LNCaP clone FGC (cell line): ENCODE measurements around the gene SCGB3A1.
A peak's percentile ranks its signal among the peaks of the same experiment; 100 is the strongest.

ENCODE experiments used
- DNase-seq: peaks from one replicate; pipeline ENCODE4 v3.0.0-alpha.2; 2011; ENCODE audit warnings: low read depth
- H3K4me3 ChIP-seq: 2 replicates; pipeline ENCODE4 v1.5.1; 2011; ENCODE audit warnings: mild to moderate bottlenecking, low read depth, low read length, control low read depth
- TF ChIP-seq, protein P1 (sequence below): IDR thresholded peaks from 2 replicates; pipeline ENCODE4 v1.5.1; 2012; ENCODE audit warnings: mild to moderate bottlenecking; ENCODE audit not compliant: control insufficient read depth, insufficient read depth; ENCODE audit errors: extremely low read depth

Gene SCGB3A1

DNA sequence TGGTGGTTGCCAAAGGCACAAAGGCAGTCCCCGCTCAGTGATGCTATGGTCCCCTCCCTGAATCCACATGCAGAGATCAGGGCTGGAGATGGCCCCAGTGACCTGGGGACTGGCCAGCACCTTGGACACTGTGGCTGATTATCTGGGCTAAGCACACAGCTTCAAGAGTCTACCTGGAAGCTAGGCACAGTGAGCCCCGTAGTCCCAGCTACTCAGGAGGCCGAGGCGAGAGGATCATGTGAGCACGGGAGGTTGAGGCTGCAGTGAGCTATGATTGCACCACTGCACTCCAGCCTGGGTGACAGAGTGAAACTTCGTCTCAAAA lies 8.3 kb upstream of the SCGB3A1 start:
- H3K4me3 ChIP-seq = no peak overlapping the region
- no peak for DNase-seq
- TF ChIP-seq, protein P1, sequence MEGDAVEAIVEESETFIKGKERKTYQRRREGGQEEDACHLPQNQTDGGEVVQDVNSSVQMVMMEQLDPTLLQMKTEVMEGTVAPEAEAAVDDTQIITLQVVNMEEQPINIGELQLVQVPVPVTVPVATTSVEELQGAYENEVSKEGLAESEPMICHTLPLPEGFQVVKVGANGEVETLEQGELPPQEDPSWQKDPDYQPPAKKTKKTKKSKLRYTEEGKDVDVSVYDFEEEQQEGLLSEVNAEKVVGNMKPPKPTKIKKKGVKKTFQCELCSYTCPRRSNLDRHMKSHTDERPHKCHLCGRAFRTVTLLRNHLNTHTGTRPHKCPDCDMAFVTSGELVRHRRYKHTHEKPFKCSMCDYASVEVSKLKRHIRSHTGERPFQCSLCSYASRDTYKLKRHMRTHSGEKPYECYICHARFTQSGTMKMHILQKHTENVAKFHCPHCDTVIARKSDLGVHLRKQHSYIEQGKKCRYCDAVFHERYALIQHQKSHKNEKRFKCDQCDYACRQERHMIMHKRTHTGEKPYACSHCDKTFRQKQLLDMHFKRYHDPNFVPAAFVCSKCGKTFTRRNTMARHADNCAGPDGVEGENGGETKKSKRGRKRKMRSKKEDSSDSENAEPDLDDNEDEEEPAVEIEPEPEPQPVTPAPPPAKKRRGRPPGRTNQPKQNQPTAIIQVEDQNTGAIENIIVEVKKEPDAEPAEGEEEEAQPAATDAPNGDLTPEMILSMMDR = no peak

DNA sequence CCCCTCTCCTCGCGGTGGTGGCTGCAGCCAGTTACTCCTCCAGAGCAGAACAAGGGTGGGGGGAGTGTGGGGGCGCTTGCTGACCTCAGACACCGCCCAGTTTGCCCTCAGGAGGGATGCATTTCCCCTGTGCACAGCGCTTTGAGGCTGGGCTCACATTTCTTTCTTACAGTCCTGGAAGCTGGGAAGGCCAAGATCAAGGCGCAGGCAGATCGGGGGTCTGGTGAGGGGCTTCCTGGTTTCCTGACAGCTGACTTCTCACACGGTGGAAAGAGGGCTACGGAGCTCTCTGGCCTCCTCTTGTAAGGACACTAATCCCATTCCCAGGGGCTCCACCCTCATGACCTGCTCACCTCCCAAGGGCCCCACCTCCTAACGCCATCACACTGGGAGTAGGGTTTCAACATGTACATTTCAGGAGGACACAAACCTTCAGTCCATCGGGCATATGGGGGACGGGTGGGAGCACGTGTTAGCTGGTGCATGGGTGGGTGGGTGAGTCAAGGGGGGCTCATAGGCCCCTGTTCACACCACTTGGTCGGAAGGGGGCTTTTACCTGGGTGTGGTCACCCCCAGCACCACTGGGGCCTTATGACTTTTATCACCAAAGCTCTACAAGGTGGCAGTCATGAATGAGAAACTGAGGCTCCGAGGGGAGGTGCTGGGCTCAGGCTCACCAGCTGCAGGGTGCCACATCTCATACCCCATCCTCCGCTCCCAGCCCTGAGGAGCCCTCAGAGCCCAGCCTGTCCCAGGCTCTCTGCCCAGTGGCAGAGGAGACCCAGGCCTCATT lies 7.7 kb upstream of the SCGB3A1 start:
- no peak for DNase-seq
- TF ChIP-seq, protein P1 = no peak
- no peak overlapping the region for H3K4me3 ChIP-seq

DNA sequence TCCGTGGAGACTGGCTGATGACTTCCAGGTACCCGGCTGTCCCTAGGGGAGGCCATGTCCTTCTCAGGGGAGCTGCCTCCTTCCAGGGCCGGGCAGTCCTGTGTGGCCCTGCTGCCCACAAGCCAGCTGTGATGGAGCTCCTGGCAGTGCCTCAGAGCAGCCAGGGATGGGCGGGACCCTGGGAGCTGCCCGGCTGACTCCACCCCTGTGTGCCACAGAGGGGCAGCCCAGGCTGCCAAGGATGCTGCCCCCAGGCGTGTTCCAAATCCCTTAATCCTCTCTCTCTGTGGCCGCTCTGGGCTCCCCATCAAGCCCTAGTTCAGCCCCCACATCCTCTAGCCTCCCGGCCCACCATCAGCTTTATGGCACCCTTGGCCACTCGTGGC lies 7.0 kb upstream of the SCGB3A1 start:
- no peak for DNase-seq
- no peak overlapping the region for H3K4me3 ChIP-seq
- TF ChIP-seq, protein P1 = no peak

DNA sequence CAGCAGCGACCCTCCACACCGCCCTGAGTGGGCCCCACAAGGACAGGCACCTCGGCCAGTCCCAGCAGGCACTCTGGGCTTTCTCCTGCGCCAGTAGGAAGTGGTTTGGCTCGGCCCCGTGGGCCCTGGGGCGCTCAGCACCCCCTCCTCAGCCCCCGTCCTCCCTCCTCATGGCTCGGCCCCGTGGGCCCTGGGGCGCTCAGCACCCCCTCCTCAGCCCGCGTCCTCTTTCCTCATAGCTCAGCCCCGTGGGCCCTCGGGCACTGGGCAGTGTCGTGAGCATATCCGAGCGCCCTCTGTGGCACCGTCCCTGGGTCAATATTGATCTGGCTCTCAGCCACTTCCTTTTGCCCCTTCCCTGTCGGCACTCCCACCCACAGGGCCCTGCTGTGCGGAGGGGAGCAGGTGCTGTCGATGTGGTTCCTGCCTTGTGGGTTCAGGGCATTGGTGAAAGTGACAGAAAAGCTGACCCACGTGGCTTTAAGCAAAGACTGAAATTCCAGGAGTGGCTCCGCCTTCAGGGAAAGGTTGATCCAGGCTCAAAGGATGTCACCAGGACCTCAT lies 5.5 kb upstream of the SCGB3A1 start:
- TF ChIP-seq, protein P1 = peak; percentile 12; the same call in 1 of the 2 replicates
- peak; percentile 22 for DNase-seq
- no peak overlapping the region for H3K4me3 ChIP-seq

DNA sequence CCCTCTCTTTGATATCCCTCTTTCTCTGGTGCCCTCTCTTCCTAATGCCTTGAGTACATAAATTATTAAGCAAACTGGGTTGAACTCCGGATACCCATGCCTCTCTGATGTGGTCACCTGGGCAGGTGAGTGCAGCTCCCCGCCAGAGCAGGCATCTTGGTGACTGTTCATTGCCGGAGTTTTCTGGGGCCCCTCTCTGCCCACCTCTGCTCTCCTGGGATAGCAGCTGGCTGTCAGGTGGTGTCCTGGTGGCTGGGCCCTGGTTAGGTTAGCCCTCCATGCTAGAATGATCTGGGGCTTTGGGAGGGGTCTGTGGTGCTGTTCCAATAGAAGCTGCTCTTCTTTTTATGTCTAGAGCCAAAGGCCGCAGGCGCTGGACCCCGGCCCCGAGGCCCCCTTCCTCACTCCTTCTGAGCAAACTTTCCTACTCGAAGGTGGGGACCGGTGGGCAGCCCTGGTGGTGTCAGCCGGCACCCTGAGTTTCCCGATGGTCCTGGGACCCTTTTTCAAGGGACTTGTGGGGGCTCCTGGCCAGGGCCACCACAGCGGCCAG lies 4.9 kb upstream of the SCGB3A1 start:
- peak; percentile 15 for DNase-seq
- TF ChIP-seq, protein P1 = no peak

DNA sequence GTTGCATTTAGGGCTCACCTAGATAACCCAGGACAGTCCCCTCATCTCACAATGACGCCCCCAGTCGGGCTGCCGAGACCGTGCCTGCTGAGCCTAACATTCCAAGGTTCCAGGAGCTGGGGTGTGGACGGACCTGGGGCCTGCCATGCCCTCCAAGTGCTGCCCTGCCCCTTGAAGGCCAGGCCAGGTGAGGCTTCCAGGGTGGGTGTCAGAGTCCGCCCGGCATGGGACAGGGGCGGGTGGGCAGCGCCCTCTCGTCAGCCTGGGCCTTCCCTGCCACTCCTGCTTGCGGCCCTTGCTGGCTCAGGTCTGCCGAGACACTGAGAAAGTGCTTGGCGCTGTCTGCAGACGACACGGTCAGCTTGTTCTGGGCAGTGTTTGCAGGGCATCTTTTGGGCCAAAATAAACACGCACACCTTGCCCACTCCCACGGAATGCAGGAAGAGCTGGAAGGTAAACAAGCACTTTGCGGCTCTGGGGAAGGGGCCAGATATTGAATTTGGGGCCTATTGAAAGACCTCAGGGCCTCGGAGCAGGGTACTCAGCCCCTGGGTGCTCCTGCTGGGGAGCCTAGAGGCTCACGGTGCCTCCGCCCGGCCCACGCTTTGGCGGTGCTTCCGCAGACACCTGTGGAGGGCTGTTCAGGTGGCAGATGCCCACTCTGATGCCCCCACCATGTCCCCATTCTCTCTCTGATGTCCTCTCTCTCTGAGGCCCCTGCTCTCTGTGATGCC lies 4.2 kb upstream of the SCGB3A1 start:
- peak overlapping the region; percentile 32 for H3K4me3 ChIP-seq
- DNase-seq = peak; percentile 93
- TF ChIP-seq, protein P1 = 0 out of 2 replicates have a peak, but pooled peaks have one; percentile 10

More for the DNA sequence above, 4.9 kb upstream of the SCGB3A1 start:
- H3K4me3 ChIP-seq = peak overlapping the region; percentile 32
